BJ (cell line): Measurements from ENCODE around the gene TTLL13. TPM values are rescaled to one million over a fixed set of nuclear protein-coding genes. Genes with fewer than 3 reads are reported as not detected.
"Not testable (repeated sequence)": the region's sequence is repeated elsewhere in the genome, so short reads cannot be mapped to it uniquely, and the experiment has no call there.

Experiments used
- CTCF ChIA-PET: fragments of 350-600 bp; formaldehyde crosslinking; extraction: SDS; loops from one replicate; lab custom pipeline; 2021; ENCODE audit warnings: antibody characterized with exemption, inconsistent platforms; lab: Yijun Ruan, JAX
- POLR2A ChIA-PET: fragments of 300-600 bp; sonication (Branson Sonifier 250); formaldehyde crosslinking; extraction: SDS; loops from one replicate; lab custom pipeline; 2021; ENCODE audit warnings: antibody characterized with exemption; lab: Charles Lee
- DNase-seq: peaks from one replicate; pipeline ENCODE4 v3.0.0-alpha.2; 2011; ENCODE audit warnings: low read depth
- H3K27me3 ChIP-seq: 2 replicates; pipeline ENCODE4 v1.6.0; 2011; ENCODE audit warnings: low read length; ENCODE audit not compliant: control insufficient read depth, insufficient read depth
- H3K36me3 ChIP-seq: 2 replicates; pipeline ENCODE4 v1.5.1; 2011; ENCODE audit warnings: low read length; ENCODE audit not compliant: control insufficient read depth, insufficient read depth
- H3K4me3 ChIP-seq: 2 replicates; pipeline ENCODE4 v1.5.1; 2011; ENCODE audit warnings: low read depth, mild to moderate bottlenecking, control low read depth, low read length
- polyA plus RNA-seq: library from polyadenylated mRNA; depleted of rRNA; stranded (reverse); fragments of >200 nt; gene quantifications from 2 replicates; pipeline ENCODE4 v1.2.3, GENCODE V29; 2011
- TF ChIP-seq, protein P1 (sequence below): IDR thresholded peaks from 2 replicates; pipeline ENCODE4 v1.5.1; 2011; ENCODE audit warnings: low read depth, mild to moderate bottlenecking, control low read depth, inconsistent platforms, low read length, moderate library complexity; ENCODE audit not compliant: insufficient read depth

TTLL13 gene
- polyA plus RNA-seq, 1 experiment = 0.05 TPM

- H3K4me3 ChIP-seq = no peak overlapping the region
- POLR2A ChIA-PET = no interaction called here
- CTCF ChIA-PET = interaction anchor here (1.8 kb wide), 1 partner anchor 23 kb away, joined by 3 read pairs; no protein-coding TSS in a partner anchor
- TF ChIP-seq, protein P1, sequence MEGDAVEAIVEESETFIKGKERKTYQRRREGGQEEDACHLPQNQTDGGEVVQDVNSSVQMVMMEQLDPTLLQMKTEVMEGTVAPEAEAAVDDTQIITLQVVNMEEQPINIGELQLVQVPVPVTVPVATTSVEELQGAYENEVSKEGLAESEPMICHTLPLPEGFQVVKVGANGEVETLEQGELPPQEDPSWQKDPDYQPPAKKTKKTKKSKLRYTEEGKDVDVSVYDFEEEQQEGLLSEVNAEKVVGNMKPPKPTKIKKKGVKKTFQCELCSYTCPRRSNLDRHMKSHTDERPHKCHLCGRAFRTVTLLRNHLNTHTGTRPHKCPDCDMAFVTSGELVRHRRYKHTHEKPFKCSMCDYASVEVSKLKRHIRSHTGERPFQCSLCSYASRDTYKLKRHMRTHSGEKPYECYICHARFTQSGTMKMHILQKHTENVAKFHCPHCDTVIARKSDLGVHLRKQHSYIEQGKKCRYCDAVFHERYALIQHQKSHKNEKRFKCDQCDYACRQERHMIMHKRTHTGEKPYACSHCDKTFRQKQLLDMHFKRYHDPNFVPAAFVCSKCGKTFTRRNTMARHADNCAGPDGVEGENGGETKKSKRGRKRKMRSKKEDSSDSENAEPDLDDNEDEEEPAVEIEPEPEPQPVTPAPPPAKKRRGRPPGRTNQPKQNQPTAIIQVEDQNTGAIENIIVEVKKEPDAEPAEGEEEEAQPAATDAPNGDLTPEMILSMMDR = no peak
- no peaks in the 10 kb centered on the region for H3K27me3 ChIP-seq
- H3K36me3 ChIP-seq = no peaks in the 10 kb centered on the region; the same call in 1 of the 2 replicates
- DNase-seq = no peak
These were observed 5.3 kb upstream of the TTLL13 start for GRCh38 chr15:90243943-90244639.

DNA sequence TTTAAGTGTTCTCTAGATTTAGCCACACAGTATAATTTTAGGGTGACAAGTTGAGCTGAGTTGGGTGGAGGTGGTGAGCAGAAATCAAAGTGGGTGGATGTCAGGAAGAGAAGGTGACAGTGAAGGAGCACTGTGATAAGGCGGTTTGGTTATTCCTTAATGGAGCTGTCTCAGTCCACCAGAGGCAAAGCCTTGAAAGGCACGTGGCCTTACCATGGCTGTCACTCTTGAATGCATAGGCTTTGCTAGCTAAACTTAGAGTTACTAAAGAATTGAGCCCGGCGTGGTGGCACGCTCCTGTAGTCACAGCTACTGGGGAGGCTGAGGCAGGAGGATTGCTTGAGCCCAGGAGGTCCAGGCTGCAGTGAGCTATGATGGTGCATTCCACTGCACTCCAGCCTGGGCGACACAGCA is 560 bp upstream of the TTLL13 start:
- peak overlapping the region; percentile 71 for H3K4me3 ChIP-seq
- H3K36me3 ChIP-seq = no peaks in the 10 kb centered on the region
- ChIA-PET CTCF (interaction anchor here (1.5 to 1.7 kb wide), 2 partner anchors 10 to 27 kb away, joined by 4 to 5 read pairs; no protein-coding TSS in a partner anchor), POLR2A (no interaction called here)
- H3K27me3 ChIP-seq = no peaks in the 10 kb centered on the region
- DNase-seq = no peak
- TF ChIP-seq, protein P1 = no peak

DNA sequence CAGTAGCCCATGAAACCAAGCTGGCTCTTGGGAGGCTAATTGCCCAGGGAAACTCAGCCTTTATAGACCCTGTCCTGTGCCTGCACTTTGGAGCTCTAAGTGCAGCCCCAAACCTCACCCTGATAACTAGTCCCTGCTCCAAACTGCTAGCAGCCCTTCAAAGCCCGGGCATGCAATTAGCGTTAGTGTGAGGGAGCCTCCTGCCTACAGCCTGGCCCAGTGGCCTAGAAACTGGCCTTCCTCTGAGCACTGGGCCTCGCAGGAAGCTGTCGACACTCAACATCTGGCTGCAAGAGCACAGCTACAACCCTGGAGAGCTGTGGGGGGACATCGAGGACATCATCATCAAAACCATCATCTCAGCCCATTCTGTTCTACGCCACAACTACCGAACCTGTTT is 8.4 kb downstream of the TTLL13 start:
- POLR2A ChIA-PET = no interaction called here

DNA sequence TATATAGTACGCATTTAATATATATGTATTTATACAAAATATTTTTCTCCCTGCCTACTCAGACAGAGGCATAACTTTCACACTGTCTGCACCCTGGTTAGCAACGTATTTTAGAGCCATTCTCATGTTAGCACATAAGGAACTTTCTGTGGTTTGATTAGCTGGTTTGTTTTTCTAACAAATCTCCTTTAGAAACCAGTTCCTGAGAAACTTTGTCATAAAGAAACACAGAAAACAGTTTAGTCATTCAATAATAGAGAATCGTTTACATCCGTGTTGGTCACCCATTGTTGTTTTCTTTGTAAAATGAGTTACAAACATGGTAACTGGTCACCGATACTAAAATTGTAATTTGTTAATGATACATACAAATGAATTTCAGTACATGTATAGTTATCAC is 10.2 kb downstream of the TTLL13 start:
- TF ChIP-seq, protein P1 = no peak
- Histone ChIP-seq H3K4me3 (no peak overlapping the region), H3K27me3 (peaks cover 2% of the 10 kb centered on the region; the same call in 1 of the 2 replicates), H3K36me3 (no peaks in the 10 kb centered on the region)
- DNase-seq = no peak
- ChIA-PET CTCF (no interaction called here), POLR2A (no interaction called here)

More for the DNA sequence above, 8.4 kb downstream of the TTLL13 start:
- Histone ChIP-seq H3K36me3 (no peaks in the 10 kb centered on the region), H3K27me3 (peaks cover 2% of the 10 kb centered on the region; the same call in 1 of the 2 replicates), H3K4me3 (no peak overlapping the region)
- no peak for DNase-seq
- CTCF ChIA-PET = interaction anchor here (1.0 kb wide), 1 partner anchor 10 kb away, joined by 3 read pairs; no protein-coding TSS in a partner anchor
- TF ChIP-seq, protein P1 = no peak

DNA sequence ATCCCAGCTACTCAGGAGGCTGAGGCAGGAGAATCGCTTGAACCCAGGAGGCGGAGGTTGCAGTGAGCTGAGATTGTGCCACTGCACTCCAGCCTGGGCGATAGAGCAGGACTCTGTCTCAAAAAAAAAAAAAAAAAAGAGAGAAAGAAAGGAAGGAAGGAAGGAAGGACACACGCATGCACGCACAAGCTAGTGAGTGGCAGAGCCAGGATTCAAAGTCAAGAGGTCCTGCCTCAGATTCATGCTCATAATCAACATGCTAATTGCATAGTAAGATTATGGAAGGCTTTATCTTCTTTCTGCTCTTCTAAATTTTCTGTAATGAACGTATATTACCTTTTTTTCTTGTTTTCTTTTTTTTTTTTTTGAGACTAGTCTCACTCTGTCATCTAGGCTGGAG is 11.4 kb downstream of the TTLL13 start:
- H3K27me3 ChIP-seq, CTCF ChIA-PET, H3K36me3 ChIP-seq, DNase-seq, H3K4me3 ChIP-seq, POLR2A ChIA-PET: not testable (repeated sequence)
